Endothelial cell of umbilical vein (primary cell): Measurements from ENCODE around the gene RIPK3.

Experiments used
- FOS ChIP-seq: IDR thresholded peaks from 2 replicates; pipeline ENCODE4 v1.6.1; 2011; ENCODE audit warnings: mild to moderate bottlenecking, low read length, moderate library complexity, borderline replicate concordance; ENCODE audit not compliant: insufficient read depth
- POLR2AphosphoS5 ChIP-seq: IDR thresholded peaks from 2 replicates; pipeline ENCODE4 v1.6.1; 2012; ENCODE audit warnings: low read depth, mild to moderate bottlenecking, control low read depth, low read length, moderate library complexity; ENCODE audit not compliant: insufficient read depth

DNA sequence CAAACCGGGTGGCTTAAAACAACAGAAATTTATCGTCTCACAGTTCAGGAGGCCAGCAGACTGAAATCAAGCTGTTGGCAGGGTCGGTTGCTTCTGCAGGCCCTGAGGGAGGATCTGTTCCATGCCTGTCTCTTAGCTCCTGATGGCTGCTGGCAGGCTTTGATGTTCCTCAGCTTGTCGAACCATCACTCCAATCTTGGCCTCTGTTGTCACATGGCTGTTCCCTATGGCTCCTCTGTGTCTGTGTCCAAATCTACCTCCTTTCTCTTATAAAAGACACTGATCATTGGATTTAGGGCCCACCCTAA, 42.2 kb upstream of the RIPK3 start:
- TF ChIP-seq POLR2AphosphoS5 = no peak
- no peak for TF ChIP-seq FOS
